HG02852 (cell line): ENCODE results near the gene FOXO6.
A peak's percentile ranks its signal among the peaks of the same experiment; 100 is the strongest.

Experiments
- ATAC-seq: cut with Tn5 transposase; IDR thresholded peaks from one replicate; pipeline ENCODE4 v1.9.1; 2021; ENCODE audit warnings: mild to moderate bottlenecking, moderate library complexity; ENCODE audit not compliant: unreplicated experiment

Gene FOXO6

GRCh38 chr1:41399145-41399795 is 38.0 kb downstream of the FOXO6 start:
- no peak for ATAC-seq

GRCh38 chr1:41400225-41400624 is 39.0 kb downstream of the FOXO6 start:
- no peak for ATAC-seq

GRCh38 chr1:41401899-41402298 is 40.7 kb downstream of the FOXO6 start:
- ATAC-seq: no peak

- no peak for ATAC-seq
Measured at GRCh38 chr1:41404308-41404761, 43.1 kb downstream of the FOXO6 start.

- ATAC-seq: no peak
Measured at GRCh38 chr1:41407664-41408252, 46.5 kb downstream of the FOXO6 start.

- no peak for ATAC-seq
Measured at GRCh38 chr1:41408691-41409090, 47.5 kb downstream of the FOXO6 start.

- ATAC-seq: no peak
Measured at GRCh38 chr1:41409825-41410224, 48.6 kb downstream of the FOXO6 start.

GRCh38 chr1:41410462-41410861 is 49.2 kb downstream of the FOXO6 start:
- ATAC-seq: no peak

GRCh38 chr1:41411229-41411628 is 50.0 kb downstream of the FOXO6 start:
- no peak for ATAC-seq

- no peak for ATAC-seq
Measured at GRCh38 chr1:41412748-41413147, 51.5 kb downstream of the FOXO6 start.

GRCh38 chr1:41413748-41414281 is 52.6 kb downstream of the FOXO6 start:
- ATAC-seq: no peak

- no peak for ATAC-seq
Measured at GRCh38 chr1:41414296-41414695, 53.1 kb downstream of the FOXO6 start.

GRCh38 chr1:41414716-41415306 is 53.6 kb downstream of the FOXO6 start:
- no peak for ATAC-seq

GRCh38 chr1:41416081-41416480 is 54.8 kb downstream of the FOXO6 start:
- ATAC-seq: no peak

GRCh38 chr1:41416552-41417334 is 55.5 kb downstream of the FOXO6 start:
- peak; percentile 43 for ATAC-seq

GRCh38 chr1:41417335-41417682 is 56.1 kb downstream of the FOXO6 start:
- ATAC-seq: no peak

GRCh38 chr1:41417746-41418145 is 56.5 kb downstream of the FOXO6 start:
- ATAC-seq: no peak

- no peak for ATAC-seq
Measured at GRCh38 chr1:41418857-41419583, 57.8 kb downstream of the FOXO6 start.

- no peak for ATAC-seq
Measured at GRCh38 chr1:41419584-41420295, 58.5 kb downstream of the FOXO6 start.

- no peak for ATAC-seq
Measured at GRCh38 chr1:41420351-41420750, 59.1 kb downstream of the FOXO6 start.
